Panc1 (cell line): Measurements from ENCODE around the gene PNLIPRP2. TPM values are rescaled to one million over a fixed set of nuclear protein-coding genes. Genes with fewer than 3 reads are reported as not detected.

ENCODE experiments used
- ATAC-seq: fragments of 200-7000 bp; cut with Tn5 transposase; 2 replicates; pipeline ENCODE4 v1.9.1; 2020; ENCODE audit warnings: mild to moderate bottlenecking, moderate library complexity
- BruUV-seq: library from RNA; stranded (reverse); fragments of 400-500 nt; replicated peaks from 2 replicates; lab custom pipeline; 2021; lab: Mats Ljungman, UMichigan
- CTCF ChIA-PET: fragments of 300-600 bp; sonication (Branson Sonifier 250); formaldehyde crosslinking; loops from one replicate; lab custom pipeline; 2022; ENCODE audit warnings: antibody characterized with exemption; lab: Charles Lee
- POLR2A ChIA-PET: fragments of 300-600 bp; sonication (Branson Sonifier 250); formaldehyde crosslinking; loops from one replicate; lab custom pipeline; 2022; ENCODE audit warnings: antibody characterized with exemption; lab: Charles Lee
- DNase-seq: peaks from one replicate; pipeline ENCODE4 v3.0.0-alpha.2; 2010; ENCODE audit warnings: low read depth, low spot score
- H3K27ac ChIP-seq: 2 replicates; pipeline ENCODE4 v1.5.1; 2011; ENCODE audit warnings: mild to moderate bottlenecking, low read length, inconsistent platforms
- H3K27me3 ChIP-seq: fragments of 200-500 bp; sonication (Bioruptor generic); 2 replicates; pipeline ENCODE4 v1.6.0; 2014; ENCODE audit warnings: low read length, inconsistent platforms; ENCODE audit not compliant: control insufficient read depth, insufficient read depth
- H3K36me3 ChIP-seq: fragments of 200-500 bp; sonication (Bioruptor generic); 2 replicates; pipeline ENCODE4 v1.5.1; 2014; ENCODE audit warnings: inconsistent platforms, mild to moderate bottlenecking, low read length, moderate library complexity; ENCODE audit not compliant: control insufficient read depth, insufficient read depth
- H3K4me1 ChIP-seq: 2 replicates; pipeline ENCODE4 v1.5.1; 2011; ENCODE audit warnings: inconsistent platforms, mild to moderate bottlenecking, low read length, moderate library complexity; ENCODE audit not compliant: control insufficient read depth, insufficient read depth
- H3K4me3 ChIP-seq, 2 experiments: 2 replicates each; pipeline ENCODE4 v1.5.1; 2011 to 2012; ENCODE audit warnings: low read depth in 2 of 2, low read length in 2 of 2, mild to moderate bottlenecking in 2 of 2, inconsistent platforms in 1 of 2, moderate library complexity in 1 of 2
- H3K9me3 ChIP-seq: fragments of 200-500 bp; sonication (Bioruptor generic); 2 replicates; pipeline ENCODE4 v1.5.1; 2014; ENCODE audit warnings: low read depth, mild to moderate bottlenecking, inconsistent platforms, low read length, moderate library complexity; ENCODE audit not compliant: control insufficient read depth, insufficient read depth
- CTCF ChIP-seq: fragments of 450-650 bp; IDR thresholded peaks from 2 replicates; pipeline ENCODE4 v1.5.1; 2017; ENCODE audit warnings: mild to moderate bottlenecking
- POLR2AphosphoS5 ChIP-seq: IDR thresholded peaks from 2 replicates; pipeline ENCODE4 v1.6.1; 2012; ENCODE audit warnings: mild to moderate bottlenecking, low read depth, low read length, moderate library complexity
- SIN3A ChIP-seq: IDR thresholded peaks from 2 replicates; pipeline ENCODE4 v1.6.1; 2012; ENCODE audit warnings: low read depth, mild to moderate bottlenecking, low read length, moderate library complexity, borderline replicate concordance; ENCODE audit not compliant: insufficient read depth
- TCF7L2 ChIP-seq: IDR thresholded peaks from 2 replicates; pipeline ENCODE4 v1.6.1; 2011; ENCODE audit warnings: mild to moderate bottlenecking, low read depth, low read length, inconsistent platforms
- in situ Hi-C: cut with HindIII; loops from 2 replicates; pipeline ENCODE4 v1.10.0; 2016; ENCODE audit warnings: low sequenced_read_pairs, low pct_unique_long_range_greater_than_20kb
- intact Hi-C: fragments of 100-400 bp; cut with micrococcal nuclease; formaldehyde crosslinking; loops from one replicate; pipeline ENCODE4 v1.10.0; 2022; ENCODE audit not compliant: unreplicated experiment
- total RNA-seq: library from RNA; stranded (reverse); gene quantifications from one replicate; pipeline ENCODE4 v1.2.1, GENCODE V29; 2021; ENCODE audit not compliant: unreplicated experiment
- TF ChIP-seq, protein P1 (sequence below), 2 experiments: IDR thresholded peaks; 2 replicates each; pipeline ENCODE4 v1.6.1; 2011 to 2012; ENCODE audit warnings: low read depth in 2 of 2, control low read depth in 1 of 2, low read length in 1 of 2, mild to moderate bottlenecking in 1 of 2, moderate library complexity in 1 of 2; ENCODE audit not compliant: insufficient read depth in 1 of 2

Gene PNLIPRP2
- total RNA-seq, 1 experiment from 2014 or later, result 0.72 TPM

DNA sequence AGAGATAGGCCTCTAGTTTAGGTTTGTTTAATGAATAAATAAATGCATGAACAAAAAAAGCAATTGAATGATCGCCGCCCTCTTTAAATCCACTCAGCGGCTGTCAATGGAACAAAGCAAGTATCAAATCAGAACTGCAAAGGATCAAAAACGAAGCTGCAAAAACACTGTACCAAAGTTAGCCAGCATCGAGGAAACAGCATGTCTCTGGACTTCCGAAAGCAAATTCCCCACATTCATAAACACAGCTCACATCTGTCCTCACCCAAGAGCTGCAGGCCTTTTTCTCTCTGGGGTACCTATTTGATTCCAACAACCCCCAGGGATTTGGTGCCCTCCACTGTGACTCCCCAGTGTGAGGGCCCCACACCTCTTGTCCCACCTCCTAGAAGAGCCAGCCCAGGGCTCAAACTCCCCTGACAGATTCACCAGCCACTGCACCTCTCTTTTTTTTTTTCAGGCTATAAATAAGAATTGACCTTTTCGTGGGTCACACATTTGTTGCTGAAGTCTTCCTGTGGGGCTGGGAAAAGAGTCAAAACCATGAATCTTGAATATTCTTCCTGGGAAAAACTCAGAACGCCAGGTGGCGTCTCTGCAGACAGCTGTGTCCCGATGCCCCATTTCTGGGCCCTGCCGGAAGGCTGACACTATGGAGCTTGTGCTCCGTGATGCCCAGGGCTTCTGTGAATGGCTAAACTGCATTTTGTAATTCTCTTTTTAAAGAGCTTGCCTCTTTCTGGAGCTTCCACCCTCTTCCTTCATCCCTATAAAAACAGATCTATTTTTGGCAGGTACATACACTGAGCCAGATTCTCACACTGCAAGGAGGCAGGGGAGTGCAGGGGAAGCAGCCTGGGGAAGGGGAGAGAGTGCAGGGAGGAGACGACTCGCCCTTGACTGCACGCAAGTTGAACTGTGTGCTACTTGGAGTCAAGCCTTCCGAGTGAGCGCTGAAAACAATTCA lies 69.9 kb downstream of the PNLIPRP2 start:
- intact Hi-C loops, result no loop called here

GRCh38 chr10:116691635-116692034 lies 70.9 kb downstream of the PNLIPRP2 start:
- ChIA-PET POLR2A (interaction anchor here (0.5 kb wide), 1 partner anchor 51 kb away, joined by 5 read pairs; the partner anchor contains the start of gene HSPA12A), CTCF (no interaction called here)
- no peaks in the 10 kb centered on the region for H3K36me3 ChIP-seq
- H3K9me3 ChIP-seq, result no peaks in the 10 kb centered on the region
- H3K4me1 ChIP-seq, result no peaks in the 10 kb centered on the region
- H3K27me3 ChIP-seq, result no peaks in the 10 kb centered on the region
- no TSS peak for BruUV-seq
- no peak for DNase-seq
- ATAC-seq, result no peak
- intact Hi-C loops, result no loop called here
- no peak overlapping the region for H3K27ac ChIP-seq
- TF ChIP-seq CTCF, result no peak
- no peak for TF ChIP-seq SIN3A
- TF ChIP-seq, protein P1, sequence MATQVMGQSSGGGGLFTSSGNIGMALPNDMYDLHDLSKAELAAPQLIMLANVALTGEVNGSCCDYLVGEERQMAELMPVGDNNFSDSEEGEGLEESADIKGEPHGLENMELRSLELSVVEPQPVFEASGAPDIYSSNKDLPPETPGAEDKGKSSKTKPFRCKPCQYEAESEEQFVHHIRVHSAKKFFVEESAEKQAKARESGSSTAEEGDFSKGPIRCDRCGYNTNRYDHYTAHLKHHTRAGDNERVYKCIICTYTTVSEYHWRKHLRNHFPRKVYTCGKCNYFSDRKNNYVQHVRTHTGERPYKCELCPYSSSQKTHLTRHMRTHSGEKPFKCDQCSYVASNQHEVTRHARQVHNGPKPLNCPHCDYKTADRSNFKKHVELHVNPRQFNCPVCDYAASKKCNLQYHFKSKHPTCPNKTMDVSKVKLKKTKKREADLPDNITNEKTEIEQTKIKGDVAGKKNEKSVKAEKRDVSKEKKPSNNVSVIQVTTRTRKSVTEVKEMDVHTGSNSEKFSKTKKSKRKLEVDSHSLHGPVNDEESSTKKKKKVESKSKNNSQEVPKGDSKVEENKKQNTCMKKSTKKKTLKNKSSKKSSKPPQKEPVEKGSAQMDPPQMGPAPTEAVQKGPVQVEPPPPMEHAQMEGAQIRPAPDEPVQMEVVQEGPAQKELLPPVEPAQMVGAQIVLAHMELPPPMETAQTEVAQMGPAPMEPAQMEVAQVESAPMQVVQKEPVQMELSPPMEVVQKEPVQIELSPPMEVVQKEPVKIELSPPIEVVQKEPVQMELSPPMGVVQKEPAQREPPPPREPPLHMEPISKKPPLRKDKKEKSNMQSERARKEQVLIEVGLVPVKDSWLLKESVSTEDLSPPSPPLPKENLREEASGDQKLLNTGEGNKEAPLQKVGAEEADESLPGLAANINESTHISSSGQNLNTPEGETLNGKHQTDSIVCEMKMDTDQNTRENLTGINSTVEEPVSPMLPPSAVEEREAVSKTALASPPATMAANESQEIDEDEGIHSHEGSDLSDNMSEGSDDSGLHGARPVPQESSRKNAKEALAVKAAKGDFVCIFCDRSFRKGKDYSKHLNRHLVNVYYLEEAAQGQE (IDR thresholded peaks at IDR 0.05; ENCODE audit: insufficient read depth in 1 of 2, low read depth in 2 of 2, low read length in 1 of 2), result no peak
- no peak for TF ChIP-seq POLR2AphosphoS5
- TF ChIP-seq TCF7L2, result no peak
- H3K4me3 ChIP-seq, result no peak overlapping the region
- in situ Hi-C loops, result no loop called here

More for the DNA sequence above, 69.9 kb downstream of the PNLIPRP2 start:
- ChIA-PET CTCF (interaction anchor here (0.7 to 1.3 kb wide), 2 partner anchors 29 to 97 kb away, joined by 5 to 11 read pairs; no protein-coding TSS in a partner anchor), POLR2A (no interaction called here)
- H3K27ac ChIP-seq, result no peak overlapping the region
- H3K9me3 ChIP-seq, result no peaks in the 10 kb centered on the region
- no peaks in the 10 kb centered on the region for H3K4me1 ChIP-seq
- in situ Hi-C loops, result no loop called here
- ATAC-seq (peak; percentile 54), DNase-seq (no peak)
- no peaks in the 10 kb centered on the region for H3K36me3 ChIP-seq
- no peaks in the 10 kb centered on the region for H3K27me3 ChIP-seq
- TF ChIP-seq CTCF (peak; percentile 64), POLR2AphosphoS5 (no peak), TCF7L2 (no peak)
- no TSS peak for BruUV-seq
- H3K4me3 ChIP-seq, result no peak overlapping the region
